H1 (cell line): ENCODE results near the gene EXOSC1. TPM values are rescaled to one million over a fixed set of nuclear protein-coding genes. Genes with fewer than 3 reads are reported as not detected.

Experiments
- CTCF ChIA-PET: fragments of 300-600 bp; sonication (Branson Sonifier 250); formaldehyde crosslinking; loops from one replicate; lab custom pipeline; 2021; ENCODE audit not compliant: partially characterized antibody; lab: Charles Lee
- POLR2A ChIA-PET: fragments of 300-600 bp; sonication (Branson Sonifier 250); formaldehyde crosslinking; loops from one replicate; lab custom pipeline; 2021; ENCODE audit warnings: inconsistent platforms; ENCODE audit not compliant: partially characterized antibody; lab: Charles Lee
- DNase-seq, 2 experiments: peaks; one replicate each; pipeline versions ENCODE4 v3.0.0 to v3.0.0-alpha.2; 2010 to 2022; ENCODE audit warnings: low spot score in 2 of 2, low read depth in 1 of 2, mixed read lengths in 1 of 2
- FAIRE-seq: peaks from 2 replicates; lab custom pipeline; 2011; peaks lifted over from hg19 to GRCh38; lab: Jason Lieb, UNC
- H2AFZ ChIP-seq: 2 replicates; pipeline ENCODE4 v1.8.1; 2012; ENCODE audit warnings: low read length, inconsistent platforms
- H2AK5ac ChIP-seq: 2 replicates; pipeline ENCODE4 v1.6.1; 2013; ENCODE audit warnings: low read depth, low read length
- H2BK120ac ChIP-seq: replicated peaks from 2 replicates; pipeline ENCODE3; 2013; ENCODE audit warnings: low read depth, low read length, inconsistent platforms
- H2BK12ac ChIP-seq: 2 replicates; pipeline ENCODE4 v1.6.1; 2013; ENCODE audit warnings: low read depth, low read length
- H2BK15ac ChIP-seq: 2 replicates; pipeline ENCODE4 v1.6.1; 2013; ENCODE audit warnings: low read length
- H2BK20ac ChIP-seq: 2 replicates; pipeline ENCODE4 v1.6.1; 2013; ENCODE audit warnings: low read length
- H2BK5ac ChIP-seq: 2 replicates; pipeline ENCODE4 v1.6.1; 2013; ENCODE audit warnings: low read depth, low read length
- H3K14ac ChIP-seq: 2 replicates; pipeline ENCODE4 v1.6.1; 2013; ENCODE audit warnings: inconsistent platforms; ENCODE audit not compliant: insufficient read length
- H3K18ac ChIP-seq: 2 replicates; pipeline ENCODE4 v1.6.1; 2013; ENCODE audit warnings: low read length; ENCODE audit errors: extremely low read depth
- H3K23ac ChIP-seq: 2 replicates; pipeline ENCODE4 v1.6.1; 2013; ENCODE audit warnings: inconsistent platforms; ENCODE audit not compliant: insufficient read length
- H3K23me2 ChIP-seq: 2 replicates; pipeline ENCODE4 v1.6.1; 2013; ENCODE audit warnings: low read depth, low read length
- H3K27ac ChIP-seq: 2 replicates; pipeline ENCODE4 v1.6.1; 2011; ENCODE audit warnings: low read depth, low read length, inconsistent platforms
- H3K27me3 ChIP-seq, 4 experiments: replicated peaks in 1 of 4; 1 replicate in 1 of 4; 2 replicates in 3 of 4; pipeline versions ENCODE4 v1.6.1 to v1.8.1; 2011 to 2013; ENCODE audit warnings: low read length in 3 of 4, mild to moderate bottlenecking in 3 of 4, inconsistent platforms in 2 of 4, mixed read lengths in 2 of 4, moderate library complexity in 1 of 4; ENCODE audit not compliant: control insufficient read depth in 3 of 4, insufficient read depth in 3 of 4; ENCODE audit errors: extremely low read depth in 1 of 4
- H3K36me3 ChIP-seq, 4 experiments: 2 replicates each; pipeline versions ENCODE4 v1.6.1 to v1.8.1; 2011 to 2013; ENCODE audit warnings: mild to moderate bottlenecking in 4 of 4, low read length in 3 of 4, moderate library complexity in 2 of 4, control low read depth in 1 of 4, inconsistent platforms in 1 of 4; ENCODE audit not compliant: insufficient read depth in 4 of 4, control insufficient read depth in 2 of 4
- H3K4ac ChIP-seq: replicated peaks from 2 replicates; pipeline ENCODE3; 2013; ENCODE audit warnings: low read length, low read depth, mixed read lengths, inconsistent platforms; ENCODE audit not compliant: insufficient read length
- H3K4me1 ChIP-seq, 4 experiments: replicated peaks in 1 of 4; 1 replicate in 1 of 4; 2 replicates in 3 of 4; pipeline versions ENCODE4 v1.6.1 to v1.8.1; 2011 to 2013; ENCODE audit warnings: low read length in 3 of 4, inconsistent platforms in 2 of 4, mixed read lengths in 1 of 4; ENCODE audit not compliant: insufficient read depth in 4 of 4, control insufficient read depth in 3 of 4
- H3K4me2 ChIP-seq, 2 experiments: 2 replicates each; pipeline versions ENCODE4 v1.6.1 to v1.8.1; 2011 to 2013; ENCODE audit warnings: low read depth in 2 of 2, low read length in 2 of 2, control low read depth in 1 of 2, inconsistent platforms in 1 of 2, mild to moderate bottlenecking in 1 of 2; ENCODE audit not compliant: insufficient read depth in 1 of 2
- H3K4me3 ChIP-seq, 4 experiments: fragments of 200-600, 300-600 bp in 1 of 4; sonication (generic), shearing (Covaris generic), sonication (Bioruptor Twin) in 1 of 4; 2 replicates each; pipeline versions ENCODE4 v1.5.1 to v1.8.1; 2011 to 2016; ENCODE audit warnings: low read length in 4 of 4, low read depth in 3 of 4, control low read depth in 2 of 4, inconsistent platforms in 2 of 4, mild to moderate bottlenecking in 2 of 4, mixed read lengths in 1 of 4, moderate library complexity in 1 of 4; ENCODE audit not compliant: insufficient read depth in 2 of 4; ENCODE audit errors: extremely low read depth in 1 of 4
- H3K56ac ChIP-seq: replicated peaks from 2 replicates; pipeline ENCODE3; 2013; ENCODE audit warnings: low read depth, mild to moderate bottlenecking, mixed read lengths, low read length, inconsistent platforms; ENCODE audit not compliant: insufficient read length
- H3K79me1 ChIP-seq: 2 replicates; pipeline ENCODE4 v1.6.1; 2013; ENCODE audit warnings: low read depth, low read length, control low read depth
- H3K79me2 ChIP-seq, 2 experiments: 2 replicates each; pipeline versions ENCODE4 v1.6.1 to v1.8.1; 2012 to 2013; ENCODE audit warnings: low read length in 2 of 2, mild to moderate bottlenecking in 2 of 2, inconsistent platforms in 1 of 2; ENCODE audit not compliant: insufficient read depth in 2 of 2, control insufficient read depth in 1 of 2
- H3K9ac ChIP-seq, 4 experiments: replicated peaks in 1 of 4; 1 replicate in 1 of 4; 2 replicates in 3 of 4; pipeline versions ENCODE4 v1.6.1 to v1.8.1; 2011 to 2013; ENCODE audit warnings: low read depth in 3 of 4, low read length in 3 of 4, control low read depth in 2 of 4, mild to moderate bottlenecking in 2 of 4, moderate library complexity in 2 of 4, inconsistent platforms in 1 of 4; ENCODE audit errors: extremely low read depth in 1 of 4
- H3K9me3 ChIP-seq, 2 experiments: 2 replicates each; pipeline versions ENCODE4 v1.6.1 to v1.8.1; 2012 to 2013; ENCODE audit warnings: mild to moderate bottlenecking in 2 of 2, moderate library complexity in 2 of 2, control low read depth in 1 of 2, inconsistent platforms in 1 of 2, low read depth in 1 of 2, low read length in 1 of 2, mixed read lengths in 1 of 2; ENCODE audit not compliant: insufficient read depth in 2 of 2
- H4K20me1 ChIP-seq, 2 experiments: replicated peaks in 1 of 2; 2 replicates each; pipeline versions ENCODE3 to v1.8.1; 2011 to 2013; ENCODE audit warnings: inconsistent platforms in 2 of 2, low read length in 2 of 2, mild to moderate bottlenecking in 1 of 2; ENCODE audit not compliant: insufficient read depth in 2 of 2, control insufficient read depth in 1 of 2
- H4K5ac ChIP-seq: 2 replicates; pipeline ENCODE4 v1.6.1; 2013; ENCODE audit warnings: low read length, low read depth, mixed read lengths, inconsistent platforms; ENCODE audit not compliant: insufficient read length
- H4K8ac ChIP-seq: 2 replicates; pipeline ENCODE4 v1.8.0; 2013; ENCODE audit warnings: mild to moderate bottlenecking, moderate library complexity, low read length, inconsistent platforms; ENCODE audit not compliant: insufficient read depth; ENCODE audit errors: extremely low read depth
- H4K91ac ChIP-seq: replicated peaks from 2 replicates; pipeline ENCODE3; 2013; ENCODE audit warnings: low read length, mixed read lengths, inconsistent platforms; ENCODE audit not compliant: insufficient read length
- ASH2L ChIP-seq: fragments of 200-600, 300-600 bp; sonication (generic); IDR thresholded peaks from one replicate; pipeline ENCODE4 v1.7.1; 2017; ENCODE audit warnings: low read length
- ATF2 ChIP-seq: IDR thresholded peaks from 2 replicates; pipeline ENCODE4 v1.6.1; 2012; ENCODE audit warnings: low read length, inconsistent platforms
- CHD2 ChIP-seq: IDR thresholded peaks from 2 replicates; pipeline ENCODE4 v1.6.1; 2012; ENCODE audit warnings: low read length, improper control_type of control experiment
- CTCF ChIP-seq, 3 experiments: IDR thresholded peaks; 1 replicate in 2 of 3; 2 replicates in 1 of 3; pipeline versions ENCODE4 v1.5.1 to v1.6.1; 2011; ENCODE audit warnings: low read length in 3 of 3, mild to moderate bottlenecking in 3 of 3, inconsistent platforms in 2 of 3, low read depth in 1 of 3, moderate library complexity in 1 of 3; ENCODE audit not compliant: insufficient read depth in 1 of 3; ENCODE audit errors: control extremely low read depth in 1 of 3
- EP300 ChIP-seq, 2 experiments: IDR thresholded peaks; 1 replicate in 1 of 2; 2 replicates in 1 of 2; pipeline ENCODE4 v1.6.1; 2011 to 2012; ENCODE audit warnings: low read depth in 2 of 2, low read length in 2 of 2, mild to moderate bottlenecking in 2 of 2, borderline replicate concordance in 1 of 2, inconsistent platforms in 1 of 2, moderate library complexity in 1 of 2
- GTF2F1 ChIP-seq: IDR thresholded peaks from 2 replicates; pipeline ENCODE4 v1.6.1; 2012; ENCODE audit warnings: low read depth, low read length, improper control_type of control experiment, borderline replicate concordance
- POLR2AphosphoS5 ChIP-seq: IDR thresholded peaks from 2 replicates; pipeline ENCODE4 v1.6.1; 2011; ENCODE audit warnings: low read depth, low read length
- SIN3A ChIP-seq, 2 experiments: IDR thresholded peaks in 1 of 2; conservative IDR thresholded peaks in 1 of 2; 2 replicates each; pipeline ENCODE4 v1.6.1; 2011 to 2012; ENCODE audit warnings: low read length in 2 of 2, improper control_type of control experiment in 1 of 2, low read depth in 1 of 2, mild to moderate bottlenecking in 1 of 2
- TEAD4 ChIP-seq: IDR thresholded peaks from 2 replicates; pipeline ENCODE4 v1.6.1; 2012; ENCODE audit warnings: low read depth, low read length, inconsistent platforms, mixed read lengths
- WGBS, 2 experiments: shearing (Covaris generic) in 1 of 2; methylation state at CpG; one replicate each; pipeline versions ENCODE4 v1.1.6 to v1.1.7; 2013 to 2015; ENCODE audit warnings: low lambda C conversion rate in 2 of 2, mixed read lengths in 2 of 2, inconsistent platforms in 1 of 2, low coverage in 1 of 2, missing lambda C conversion rate in 1 of 2; ENCODE audit not compliant: insufficient replicate concordance in 2 of 2, insufficient coverage in 1 of 2, insufficient read length in 1 of 2; ENCODE audit errors: extremely low coverage in 1 of 2, missing lambda C conversion rate in 1 of 2; 5-methylcytosine and 5-hydroxymethylcytosine counted together
- polyA plus RNA-seq, 7 experiments: library from polyadenylated mRNA; depleted of rRNA in 3 of 7; stranded (reverse) in 5 of 7; unstranded in 2 of 7; fragments of >200 nt in 5 of 7; fragments of 200-250 nt in 2 of 7; gene quantifications; 1 replicate in 5 of 7; 2 replicates in 1 of 7; 4 replicates in 1 of 7; pipeline versions ENCODE4 v1.2.1 to v1.2.3, GENCODE V29; 2011 to 2013; ENCODE audit warnings: missing spikeins in 2 of 7, mixed read lengths in 2 of 7
- total RNA-seq: library from RNA; stranded (reverse); fragmentation: NEBNext Ultra II Directional; extraction: Animal tissue kit (Norgen Biotek cat#: 25700); gene quantifications from 2 replicates; pipeline ENCODE4 v1.2.1, GENCODE V29; 2021

Gene EXOSC1
- total and polyA plus RNA-seq, 2 of the 8 experiments (the other 6 are each of a cell fraction or from before 2014, with no cell fraction given) = 52.1 to 68.1 TPM

GRCh38 chr10:97412891-97413304 is 32.9 kb downstream of the EXOSC1 start:
- Histone ChIP-seq H4K20me1 (no peaks in the 10 kb centered on the region), H3K4me2 (no peak overlapping the region), H4K8ac (peak overlapping the region; percentile 57; the same call in 1 of the 2 replicates), H3K14ac (no peak overlapping the region), H3K4me3 (no peak overlapping the region), H3K23ac (no peak overlapping the region), H2BK15ac (no peak overlapping the region), H3K79me1 (no peaks in the 10 kb centered on the region; the same call in 1 of the 2 replicates), H3K27me3 (no peaks in the 10 kb centered on the region), H3K79me2 (no peaks in the 10 kb centered on the region), H3K4ac (no peak overlapping the region), H3K36me3 (no peaks in the 10 kb centered on the region), H3K9ac (peak overlapping the region in 1 of 4 experiments; percentile 18; a peak in 1 of 7 replicates), H4K5ac (no peak overlapping the region), H3K4me1 (no peaks in the 10 kb centered on the region), H4K91ac (peak overlapping the region; percentile 84), H2BK120ac (no peak overlapping the region), H2BK5ac (peak overlapping the region; percentile 8; the same call in 1 of the 2 replicates), H2BK12ac (no peak overlapping the region), H3K18ac (no peak overlapping the region), H3K9me3 (no peaks in the 10 kb centered on the region), H3K23me2 (no peaks in the 10 kb centered on the region), H2AFZ (no peak overlapping the region), H2AK5ac (no peak overlapping the region), H3K56ac (no peak overlapping the region), H3K27ac (no peak overlapping the region), H2BK20ac (no peak overlapping the region)
- DNase-seq = no peak
- CTCF ChIA-PET = interaction anchor here (0.9 to 2.0 kb wide), 4 partner anchors 8 to 199 kb away, joined by 3 to 5 read pairs (median 4); no protein-coding TSS in a partner anchor
- WGBS, 2 experiments = 90% methylated on average over 10 of the region's 10 CpGs; no CpG with 5 or more reads in 1 of the 2 experiments
- FAIRE-seq = no peak
- POLR2A ChIA-PET = interaction anchor here (0.9 to 3.3 kb wide), 5 partner anchors 12 to 119 kb away, joined by 3 to 17 read pairs (median 5); partner anchors contain the start of gene RRP12
- TF ChIP-seq CTCF (IDR thresholded peaks at IDR 0.05; ENCODE audit: control extremely low read depth in 1 of 3, insufficient read depth in 1 of 3, low read depth in 1 of 3, low read length in 3 of 3) = no peak
- TF ChIP-seq ASH2L = no peak
- TF ChIP-seq POLR2AphosphoS5 = no peak
- no peak for TF ChIP-seq SIN3A (conservative IDR thresholded peaks at IDR 0.05 in 1 of 2, IDR thresholded peaks at IDR 0.05 in 1 of 2; ENCODE audit: low read depth in 1 of 2, low read length in 2 of 2)
- no peak for TF ChIP-seq CHD2
- no peak for TF ChIP-seq EP300 (IDR thresholded peaks at IDR 0.05; ENCODE audit: borderline replicate concordance in 1 of 2, low read depth in 2 of 2, low read length in 2 of 2)
- TF ChIP-seq ATF2 = no peak
- TF ChIP-seq TEAD4 = no peak
- TF ChIP-seq GTF2F1 = no peak
